NT2/D1 (cell line): ENCODE results near the gene UBE3A.

Experiments
- SUZ12 ChIP-seq: IDR thresholded peaks from 2 replicates; pipeline ENCODE4 v1.6.1; 2011; ENCODE audit not compliant: insufficient read length, insufficient read depth; ENCODE audit errors: extremely low read depth
- YY1 ChIP-seq: IDR thresholded peaks from 2 replicates; pipeline ENCODE4 v1.6.1; 2011; ENCODE audit not compliant: insufficient read length, insufficient read depth
- ZNF274 ChIP-seq: IDR thresholded peaks from 2 replicates; pipeline ENCODE4 v1.6.1; 2011; ENCODE audit warnings: mild to moderate bottlenecking, low read depth, low read length

- TF ChIP-seq ZNF274 (no peak), YY1 (no peak), SUZ12 (no peak)
Measured at GRCh38 chr15:25435474-25436243, 3.2 kb downstream of the UBE3A start.
